Tongue (tissue), 2 donors: ENCODE data around the gene RABL6. TPM values are rescaled to one million over a fixed set of nuclear protein-coding genes. Genes with fewer than 3 reads are reported as not detected.
"Not testable (repeated sequence)": the region's sequence is repeated elsewhere in the genome, so short reads cannot be mapped to it uniquely, and the experiment has no call there.

ENCODE experiments used
- DNase-seq: peaks from one replicate; pipeline ENCODE4 v3.0.0-alpha.2; 2015
- total RNA-seq: library from RNA; depleted of rRNA; stranded (reverse); fragments of >200 nt; gene quantifications from one replicate; pipeline ENCODE4 v1.2.3, GENCODE V29; 2014

The RABL6 gene
- total RNA-seq, 1 donor from 2014 or later, result 55.0 TPM

DNA sequence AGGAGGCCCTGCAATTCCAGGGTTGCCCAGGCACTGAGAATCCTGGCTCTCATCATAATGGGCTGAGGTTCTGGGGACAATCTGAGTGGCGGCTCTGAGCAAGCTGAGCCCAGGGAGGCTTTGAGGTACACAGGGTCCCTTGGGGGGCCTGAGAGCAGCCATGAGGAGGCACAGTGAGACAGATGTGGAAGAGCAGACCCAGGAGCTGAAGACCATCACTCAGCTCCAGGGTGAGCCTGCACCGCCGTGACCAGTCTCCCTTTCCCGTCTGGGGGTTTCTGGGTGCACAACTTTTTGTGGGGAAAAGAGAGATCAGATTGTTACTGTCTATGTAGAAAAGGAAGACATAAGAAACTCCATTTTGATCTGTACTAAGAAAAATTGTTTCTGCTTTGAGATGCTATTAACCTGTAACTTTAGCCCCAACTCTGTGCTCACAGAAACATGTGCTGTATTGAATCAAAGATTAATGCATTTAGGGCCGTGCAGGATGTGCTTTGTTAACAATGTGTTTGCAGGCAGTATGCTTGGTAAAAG lies 11.4 kb upstream of the RABL6 start, which contains the start of gene CCDC183:
Gene CCDC183 (plus strand): TSS at position 101 of the 537 bp plus-strand sequence. CDS start 60 bp downstream, at position 161.
- DNase-seq, result no peak

DNA sequence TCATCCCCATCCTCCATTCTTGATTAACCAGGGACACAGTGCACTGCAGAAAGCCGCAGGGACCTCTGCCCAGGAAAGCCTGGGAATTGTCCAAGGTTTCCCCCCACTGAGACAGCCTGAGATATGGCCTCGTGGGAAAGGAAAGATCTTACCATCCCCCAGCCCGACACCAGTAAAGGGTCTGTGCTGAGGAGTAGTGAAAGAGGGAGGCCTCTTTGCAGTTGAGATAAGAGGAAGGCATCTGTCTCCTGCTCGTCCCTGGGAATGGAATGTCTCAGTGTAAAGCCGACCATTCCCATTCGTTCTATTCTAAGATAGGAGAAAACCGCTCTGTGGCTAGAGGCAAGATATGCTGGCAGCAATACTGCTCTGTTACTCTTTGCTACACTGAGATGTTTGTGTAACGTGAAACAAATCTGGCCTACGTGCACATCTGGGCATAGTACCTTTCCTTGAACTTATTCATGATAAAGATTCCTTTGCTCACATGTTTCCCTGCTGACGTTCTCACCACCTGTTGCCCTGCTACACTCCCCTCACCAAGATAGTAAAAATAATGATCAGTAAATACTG lies 10.9 kb upstream of the RABL6 start:
- DNase-seq, result not testable (repeated sequence)

DNA sequence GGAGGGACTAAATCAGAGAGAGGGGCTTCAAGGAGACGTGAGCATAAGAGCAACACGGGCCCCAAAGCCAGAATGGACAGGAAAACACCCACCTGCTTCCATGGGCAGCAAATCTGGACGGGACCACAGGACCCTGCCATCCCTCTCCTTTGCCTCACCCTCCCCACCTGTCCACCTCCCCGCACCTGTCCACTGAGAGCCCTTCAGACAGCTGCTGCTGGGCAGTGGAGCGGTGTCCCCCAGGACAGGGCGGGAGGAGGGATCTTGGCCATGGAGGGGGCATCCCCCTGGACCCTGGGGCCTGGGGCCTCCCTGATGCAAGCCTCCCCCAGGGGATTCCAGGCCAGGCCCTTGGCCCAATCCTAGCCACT lies 9.1 kb upstream of the RABL6 start:
- DNase-seq, result no peak

DNA sequence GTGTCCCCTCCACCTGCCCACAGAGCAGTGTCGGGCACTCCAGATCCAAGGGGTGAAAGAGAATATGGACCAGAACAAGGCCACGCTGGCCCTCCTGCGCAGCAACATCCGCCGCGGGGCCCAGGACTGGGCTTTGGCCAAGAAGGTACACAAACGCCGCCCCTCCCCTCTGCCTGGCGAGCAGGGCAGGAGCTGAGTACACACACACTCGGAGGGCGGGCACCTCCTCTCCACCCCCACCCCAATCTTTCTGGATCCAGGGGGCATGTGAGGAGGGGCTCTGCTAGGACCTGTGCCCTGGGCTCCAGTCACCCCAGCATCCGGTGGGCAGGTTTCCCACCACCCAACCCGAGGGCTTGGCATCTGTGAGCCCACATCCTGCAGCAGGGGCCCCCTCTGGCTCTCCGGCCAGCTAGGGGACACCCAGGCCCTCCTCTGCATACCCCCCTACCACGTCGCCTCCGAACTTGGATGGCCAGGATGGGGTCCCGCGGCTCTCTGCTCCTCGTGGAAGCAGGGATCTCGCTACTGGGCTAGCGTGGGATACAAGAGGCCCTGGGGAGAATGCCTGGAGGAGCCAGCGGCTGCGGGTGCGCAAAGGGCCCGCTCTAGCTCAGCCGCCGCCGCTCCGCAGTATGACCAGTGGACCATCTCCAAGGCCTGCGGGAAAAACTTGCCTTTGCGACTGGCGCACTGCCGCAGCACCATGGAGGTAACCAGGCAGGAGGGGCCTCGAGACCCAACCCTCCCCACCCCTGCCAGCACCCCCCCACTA lies 8.5 kb upstream of the RABL6 start:
- no peak for DNase-seq

DNA sequence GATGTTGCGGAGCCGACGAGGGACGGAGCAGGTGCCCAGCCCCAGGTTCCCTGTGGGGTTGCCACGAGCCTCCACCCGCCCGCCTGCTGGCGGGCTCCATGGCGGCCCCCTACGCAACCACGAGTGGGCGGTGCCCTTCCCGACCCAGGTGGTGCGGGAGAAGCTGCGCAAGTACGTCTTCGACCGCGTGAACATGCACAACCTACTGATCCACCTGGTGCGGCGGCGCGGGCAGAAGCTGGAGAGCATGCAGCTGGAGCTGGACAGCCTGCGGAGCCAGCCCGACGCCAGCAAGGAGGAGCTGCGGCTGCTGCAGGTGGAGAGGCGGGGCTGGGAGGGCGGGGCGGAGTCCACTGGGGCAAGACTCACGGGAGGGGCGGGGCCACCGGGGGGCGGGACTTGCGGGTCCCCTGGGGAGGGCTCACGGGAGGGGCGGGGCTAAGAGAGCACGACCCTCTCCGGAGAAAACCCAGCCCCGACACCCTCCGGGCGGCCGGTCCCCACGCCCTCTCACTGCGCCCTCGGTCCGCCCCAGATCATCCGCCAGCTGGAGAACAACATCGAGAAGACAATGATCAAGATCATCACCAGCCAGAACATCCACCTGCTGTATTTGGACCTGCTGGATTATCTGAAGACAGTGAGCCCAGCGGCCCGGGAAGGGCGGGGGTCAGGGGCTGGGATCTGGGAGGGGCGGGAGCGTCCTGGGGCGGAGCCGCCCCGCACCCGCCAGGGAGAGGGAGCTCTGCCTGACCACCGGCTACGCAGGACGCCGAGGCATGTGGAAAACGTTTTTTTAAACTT lies 7.7 kb upstream of the RABL6 start:
- peak; percentile 85 for DNase-seq

DNA sequence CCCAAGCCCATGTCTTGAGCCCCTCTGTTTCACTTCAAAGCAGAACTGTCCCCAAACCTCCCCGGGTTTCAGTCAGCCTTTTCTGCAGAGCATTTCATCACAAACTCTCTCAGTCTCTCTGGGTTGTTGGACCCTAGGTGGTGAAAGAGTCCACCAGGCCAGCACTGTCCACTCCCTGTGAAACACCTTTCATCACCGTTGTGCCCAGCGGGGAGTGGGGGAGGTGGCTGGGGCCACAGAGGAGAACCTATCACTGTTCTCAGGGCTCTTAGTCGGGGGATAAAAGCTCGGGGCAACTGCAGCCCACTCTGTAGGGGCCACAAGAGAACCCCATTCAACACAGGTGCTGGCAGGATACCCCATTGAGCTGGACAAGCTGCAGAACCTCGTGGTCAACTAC lies 5.4 kb upstream of the RABL6 start:
- no peak for DNase-seq

DNA sequence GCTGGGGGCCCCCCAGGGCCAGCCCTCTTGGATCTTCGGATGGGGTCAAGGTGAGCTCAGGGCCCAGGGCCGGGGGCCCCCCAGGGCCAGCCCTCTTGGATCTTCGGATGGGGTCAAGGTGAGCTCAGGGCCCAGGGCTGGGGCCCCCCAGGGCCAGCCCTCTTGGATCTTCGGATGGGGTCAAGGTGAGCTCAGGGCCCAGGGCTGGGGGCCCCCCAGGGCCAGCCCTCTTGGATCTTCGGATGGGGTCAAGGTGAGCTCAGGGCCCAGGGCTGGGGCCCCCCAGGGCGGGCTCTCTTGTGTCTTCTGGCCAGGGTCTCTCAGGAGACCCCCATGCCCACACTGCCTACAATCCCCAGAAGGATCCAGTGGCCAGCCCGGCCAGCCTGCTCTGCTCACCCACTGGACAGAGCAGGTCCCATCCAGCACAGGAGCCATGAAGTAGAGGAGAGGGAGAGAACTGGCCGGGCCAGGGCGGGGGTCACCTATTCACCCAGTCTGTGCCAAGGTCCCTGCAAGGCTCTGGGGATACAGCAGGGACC lies 4.7 kb upstream of the RABL6 start:
- not testable (repeated sequence) for DNase-seq

DNA sequence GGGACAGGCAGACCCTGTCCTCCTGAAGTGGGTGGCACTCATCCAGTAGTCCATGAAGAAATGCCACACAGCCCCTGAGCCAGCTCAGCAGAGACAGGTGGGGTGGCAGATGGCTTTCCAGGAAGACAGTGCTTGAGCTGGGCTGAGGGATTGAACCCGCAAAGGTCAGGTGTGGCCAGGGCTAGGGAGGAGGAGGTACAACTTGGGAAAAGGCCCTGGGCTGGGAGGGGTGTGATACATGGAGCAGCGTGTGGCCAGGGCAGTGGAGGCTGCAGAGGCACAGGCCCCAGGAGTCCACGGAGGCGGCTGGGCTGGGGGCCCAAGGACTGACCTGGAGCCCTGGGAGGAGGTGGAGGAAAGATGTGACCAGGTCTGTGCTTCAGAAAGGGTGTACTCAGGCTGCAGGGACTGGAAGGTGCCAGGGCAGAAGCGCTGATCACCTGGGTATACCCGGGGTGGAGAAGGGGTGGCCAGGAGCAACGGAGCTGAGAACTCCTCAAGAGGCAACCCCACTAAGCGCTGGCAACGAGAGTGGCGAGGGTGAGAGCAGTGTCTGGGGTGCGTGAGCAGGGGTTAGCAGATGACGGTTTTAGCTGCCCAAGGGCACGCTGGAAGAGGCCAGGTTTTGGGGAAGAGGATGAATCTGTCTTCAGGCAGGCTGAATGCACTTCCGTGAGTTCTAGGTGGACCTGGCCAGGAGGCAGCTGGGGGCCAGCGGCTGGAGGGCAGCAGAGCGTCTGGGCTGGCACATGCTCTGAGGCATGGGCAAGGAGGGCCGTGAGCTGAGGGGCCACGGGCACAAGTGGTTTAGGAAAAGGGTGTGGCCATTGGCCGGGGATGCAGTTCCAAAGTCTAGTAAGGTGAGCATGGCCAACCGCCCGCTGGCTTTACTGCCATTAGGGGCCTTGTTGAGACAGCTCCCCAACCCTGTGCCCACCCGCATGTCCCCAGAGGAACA lies 3.9 kb upstream of the RABL6 start:
- DNase-seq, result no peak

DNA sequence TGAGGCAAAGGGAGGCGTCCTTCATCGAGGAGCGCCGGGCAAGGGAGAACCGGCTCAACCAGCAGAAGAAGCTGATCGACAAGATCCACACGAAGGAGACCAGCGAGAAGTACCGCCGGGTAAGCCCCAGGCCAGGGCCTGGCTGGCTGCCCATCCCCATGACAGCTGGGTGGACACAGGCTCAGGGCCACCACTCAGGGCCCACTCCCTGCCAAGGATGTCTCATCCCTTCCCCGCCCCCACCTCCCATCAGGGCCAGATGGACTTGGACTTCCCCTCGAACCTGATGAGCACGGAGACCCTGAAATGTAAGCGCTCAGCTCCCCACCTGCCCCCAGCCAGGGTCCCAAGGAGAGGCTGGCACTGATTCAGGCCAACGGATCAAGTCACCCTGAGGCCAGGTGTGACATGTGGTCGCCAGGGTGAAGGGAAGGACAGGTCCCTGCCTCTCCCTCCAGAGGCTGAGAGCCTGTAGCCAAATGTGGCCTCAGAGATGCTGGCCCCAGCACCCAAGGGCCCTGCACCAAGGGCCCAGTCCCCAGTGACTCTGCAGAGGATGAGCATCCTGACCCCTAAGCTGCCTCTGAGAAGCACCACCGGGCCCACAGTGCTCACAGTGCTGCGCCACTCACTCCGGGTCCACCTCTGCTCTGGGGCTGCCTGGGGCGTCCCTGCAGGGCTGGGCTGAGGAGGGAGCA lies 3.1 kb upstream of the RABL6 start:
- no peak for DNase-seq

DNA sequence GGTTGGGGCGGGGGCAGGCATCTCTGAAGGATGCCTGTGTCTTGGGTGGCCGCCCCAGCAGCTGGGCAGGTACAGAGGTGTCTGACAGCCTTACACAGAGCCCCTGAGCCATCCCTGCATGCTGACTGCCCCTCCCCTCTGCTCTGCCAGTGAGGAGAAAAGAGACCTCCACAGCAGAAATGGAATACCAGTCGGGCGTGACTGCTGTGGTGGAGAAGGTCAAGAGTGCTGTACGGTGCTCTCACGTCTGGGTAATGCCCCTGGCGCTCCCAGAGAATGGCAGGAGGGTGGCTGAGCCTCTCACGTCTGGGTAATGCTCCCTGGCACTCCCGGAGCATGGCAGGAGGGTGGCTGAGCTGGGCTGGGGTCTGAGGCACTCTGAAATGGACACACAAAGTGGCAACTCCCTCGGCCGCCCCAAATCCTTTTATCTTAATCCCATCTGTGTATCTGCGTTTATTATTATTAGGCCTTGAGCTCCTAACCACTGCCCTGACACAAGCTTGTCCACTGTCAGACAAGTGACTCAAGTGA lies 2.5 kb upstream of the RABL6 start:
- no peak for DNase-seq

DNA sequence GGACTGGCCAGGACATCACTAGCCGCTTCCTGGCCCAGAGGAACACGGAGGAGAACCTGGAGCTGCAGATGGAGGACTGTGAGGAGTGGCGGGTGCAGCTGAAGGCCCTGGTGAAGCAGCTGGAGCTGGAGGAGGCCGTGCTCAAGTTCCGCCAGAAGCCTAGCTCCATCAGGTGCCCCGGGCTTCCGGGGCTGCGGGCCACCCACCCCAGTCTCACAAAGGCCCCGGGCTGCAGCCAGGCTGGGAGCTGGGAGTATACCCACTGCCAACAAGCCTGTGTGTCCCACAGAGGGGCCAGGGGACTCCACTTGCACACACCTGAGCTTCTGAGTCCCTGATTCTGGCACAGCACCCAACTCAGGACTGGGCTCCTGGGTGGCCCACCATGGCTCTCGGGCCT lies 1.7 kb upstream of the RABL6 start:
- no peak for DNase-seq

DNA sequence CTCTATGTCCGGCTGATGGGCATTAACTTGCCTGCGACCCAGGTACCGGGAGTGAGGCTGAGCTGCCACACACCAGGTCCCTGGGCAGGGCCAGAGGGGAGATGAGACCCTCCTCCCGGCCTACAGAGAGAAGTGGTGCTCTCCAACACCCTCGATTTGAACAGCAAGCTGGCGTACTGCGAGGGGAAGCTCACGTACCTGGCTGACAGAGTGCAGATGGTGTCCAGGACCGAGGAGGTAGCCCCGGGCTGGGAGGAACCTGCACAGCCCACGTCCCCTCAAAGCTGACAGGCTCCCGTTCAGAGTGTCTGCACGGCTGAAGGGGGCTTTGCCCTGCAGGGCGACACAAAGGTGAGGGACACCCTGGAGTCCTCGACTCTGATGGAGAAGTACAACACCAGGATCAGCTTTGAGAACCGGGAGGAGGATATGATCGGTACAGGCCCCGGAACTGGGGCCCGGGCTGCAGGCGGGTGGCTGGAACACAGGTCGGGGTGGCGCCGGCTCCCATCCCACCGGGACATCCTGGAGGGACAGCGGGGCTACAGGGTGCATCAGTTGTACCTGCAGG lies 1.0 kb upstream of the RABL6 start:
- DNase-seq, result no peak

DNA sequence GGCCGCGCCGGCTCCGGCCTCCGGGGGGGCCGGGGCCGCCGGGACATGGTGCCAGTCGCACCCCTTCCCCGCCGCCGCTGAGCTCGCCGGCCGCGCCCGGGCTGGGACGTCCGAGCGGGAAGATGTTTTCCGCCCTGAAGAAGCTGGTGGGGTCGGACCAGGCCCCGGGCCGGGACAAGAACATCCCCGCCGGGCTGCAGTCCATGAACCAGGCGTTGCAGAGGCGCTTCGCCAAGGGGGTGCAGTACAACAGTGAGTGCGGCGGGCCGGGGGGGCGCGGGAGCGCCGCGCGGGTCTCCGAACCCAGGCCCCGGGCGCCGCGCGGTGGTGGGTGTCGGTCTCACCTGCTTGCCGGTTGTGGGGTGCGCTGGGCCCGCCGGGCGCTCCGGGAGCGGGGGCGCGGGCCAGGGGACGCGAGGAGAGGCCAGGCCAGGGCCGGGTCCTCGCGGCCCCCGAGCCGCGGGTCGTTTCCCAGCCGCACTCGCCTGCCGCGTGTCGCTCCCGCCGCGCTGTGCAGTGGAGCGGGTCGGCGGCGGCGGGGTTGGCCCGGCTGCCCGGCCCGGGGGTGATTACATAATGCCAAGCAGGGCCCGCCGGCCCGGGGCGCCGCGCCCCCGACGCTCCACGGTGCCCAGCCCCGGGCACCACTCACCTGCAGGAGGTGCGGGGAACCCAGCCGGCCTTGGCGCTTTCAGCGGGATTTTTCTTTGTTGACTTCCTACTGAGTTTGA lies 492 bp downstream of the RABL6 start:
- no peak for DNase-seq

DNA sequence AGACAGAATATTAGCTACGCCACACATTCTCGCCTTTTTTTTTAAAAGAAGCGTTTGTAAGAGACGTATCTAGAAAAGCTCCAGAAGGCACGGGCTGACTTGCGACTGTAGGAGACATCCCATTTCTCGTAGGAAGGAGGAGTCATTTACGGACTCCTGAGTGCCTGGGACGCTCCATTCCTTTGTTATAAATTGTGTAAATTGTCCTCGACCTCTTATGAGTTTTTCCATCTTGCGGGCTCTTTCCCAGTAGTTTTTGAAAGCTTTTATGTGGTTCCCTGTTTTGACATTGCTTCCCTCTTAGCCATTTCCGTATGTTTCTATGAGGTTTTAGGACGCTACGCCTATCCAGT lies 1.0 kb downstream of the RABL6 start:
- DNase-seq, result no peak

DNA sequence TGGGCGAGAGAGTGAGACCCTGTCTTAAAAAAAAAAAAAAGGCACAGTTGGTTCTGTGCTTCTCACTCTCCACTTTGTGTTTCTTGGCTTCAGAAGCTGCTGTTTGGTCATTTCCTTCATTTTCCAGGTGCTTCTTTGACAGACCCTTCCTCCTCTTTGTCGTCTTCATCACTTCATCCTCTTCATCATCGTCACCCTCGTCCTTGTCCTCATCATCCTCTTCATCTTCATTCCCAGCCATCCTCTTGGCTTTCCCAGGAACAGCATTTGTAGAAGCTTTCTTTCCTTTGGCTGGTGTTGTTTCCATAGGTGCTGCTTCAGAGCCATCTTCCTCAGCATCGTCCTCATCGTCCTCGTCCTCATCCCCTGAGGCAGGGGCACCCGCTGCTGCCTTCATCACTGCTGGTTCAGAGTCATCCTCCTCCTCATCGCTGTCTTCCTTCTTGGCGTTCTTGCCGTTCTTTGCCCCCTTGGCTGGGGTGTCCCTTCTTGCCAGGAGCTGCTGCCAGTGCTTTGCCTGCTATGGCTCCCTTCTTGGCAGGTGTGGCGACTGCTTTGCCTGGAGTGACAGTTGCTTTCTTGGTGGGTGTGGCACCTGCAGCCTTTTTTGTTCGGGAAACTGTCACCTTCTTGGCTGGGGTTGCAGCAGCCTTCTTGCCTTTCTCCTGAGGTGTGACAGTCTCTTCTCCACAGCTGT lies 7.1 kb downstream of the RABL6 start:
- no peak for DNase-seq

DNA sequence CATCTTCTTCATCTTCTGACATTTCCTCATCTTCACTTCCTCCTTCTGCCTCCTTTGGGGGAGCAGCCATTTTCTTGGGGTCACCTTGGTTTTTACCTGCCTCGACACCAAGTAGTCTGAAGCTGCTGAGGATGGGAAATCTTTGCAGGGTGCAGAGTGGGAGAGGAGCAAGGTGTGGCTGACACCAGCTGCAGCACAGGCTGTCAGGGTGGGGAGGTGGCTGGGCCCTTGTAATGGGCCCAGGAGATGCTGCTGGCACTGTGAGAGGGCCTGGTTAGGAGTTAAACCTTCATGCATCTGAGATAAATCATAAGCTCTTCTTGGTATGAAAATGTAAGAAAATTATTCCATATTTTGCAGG lies 7.7 kb downstream of the RABL6 start:
- no peak for DNase-seq

DNA sequence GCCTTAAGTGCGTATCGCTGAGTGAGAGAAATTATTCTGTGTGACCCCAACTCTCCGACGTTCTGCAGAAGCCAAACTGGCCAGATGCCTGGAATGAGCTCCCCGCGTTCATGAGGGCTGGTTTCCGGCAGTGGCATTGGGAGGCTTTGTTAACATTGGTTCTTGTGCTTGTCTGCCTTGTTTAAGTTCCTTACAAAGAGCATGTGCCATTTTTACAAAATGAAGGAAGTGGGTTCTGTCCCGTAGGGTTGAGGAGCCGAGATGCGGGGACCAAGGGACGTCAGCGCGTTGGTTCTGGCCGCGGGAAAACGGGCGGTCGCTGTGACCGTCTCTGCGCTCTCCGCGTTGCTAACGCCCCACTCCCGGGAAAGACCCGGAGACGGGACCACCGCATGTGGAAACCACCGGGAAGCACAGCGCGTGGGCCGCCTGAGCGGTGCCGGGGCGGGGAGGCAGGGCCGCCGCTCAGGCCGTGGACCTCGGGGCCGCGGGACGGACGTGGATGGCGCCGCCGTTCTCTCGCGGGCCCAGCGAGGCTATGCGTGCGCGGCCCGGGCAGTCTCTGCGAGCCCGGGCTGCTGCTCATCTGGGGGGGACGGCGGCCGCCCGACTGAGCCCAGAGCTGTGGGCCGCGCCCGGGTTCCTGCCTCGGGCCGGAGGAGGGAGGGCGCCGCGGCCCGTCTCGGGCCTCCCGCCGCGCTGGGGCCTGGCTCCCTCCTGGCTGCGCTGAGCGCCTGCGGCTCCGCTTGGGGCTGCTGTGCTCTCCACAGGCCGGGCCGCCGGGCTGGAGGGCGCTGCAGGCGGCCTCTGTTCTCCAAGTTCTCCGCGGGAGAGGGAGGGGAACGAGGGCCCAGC lies 13.4 kb downstream of the RABL6 start:
- DNase-seq, result no peak
